HG02588 (cell line): Measurements from ENCODE around the gene SELENOW.
"Not testable (repeated sequence)": the region's sequence is repeated elsewhere in the genome, so short reads cannot be mapped to it uniquely, and the experiment has no call there.

Source experiments
- ATAC-seq: cut with Tn5 transposase; IDR thresholded peaks from one replicate; pipeline ENCODE4 v1.9.1; 2021; ENCODE audit warnings: mild to moderate bottlenecking, moderate library complexity; ENCODE audit not compliant: unreplicated experiment

Gene SELENOW

DNA sequence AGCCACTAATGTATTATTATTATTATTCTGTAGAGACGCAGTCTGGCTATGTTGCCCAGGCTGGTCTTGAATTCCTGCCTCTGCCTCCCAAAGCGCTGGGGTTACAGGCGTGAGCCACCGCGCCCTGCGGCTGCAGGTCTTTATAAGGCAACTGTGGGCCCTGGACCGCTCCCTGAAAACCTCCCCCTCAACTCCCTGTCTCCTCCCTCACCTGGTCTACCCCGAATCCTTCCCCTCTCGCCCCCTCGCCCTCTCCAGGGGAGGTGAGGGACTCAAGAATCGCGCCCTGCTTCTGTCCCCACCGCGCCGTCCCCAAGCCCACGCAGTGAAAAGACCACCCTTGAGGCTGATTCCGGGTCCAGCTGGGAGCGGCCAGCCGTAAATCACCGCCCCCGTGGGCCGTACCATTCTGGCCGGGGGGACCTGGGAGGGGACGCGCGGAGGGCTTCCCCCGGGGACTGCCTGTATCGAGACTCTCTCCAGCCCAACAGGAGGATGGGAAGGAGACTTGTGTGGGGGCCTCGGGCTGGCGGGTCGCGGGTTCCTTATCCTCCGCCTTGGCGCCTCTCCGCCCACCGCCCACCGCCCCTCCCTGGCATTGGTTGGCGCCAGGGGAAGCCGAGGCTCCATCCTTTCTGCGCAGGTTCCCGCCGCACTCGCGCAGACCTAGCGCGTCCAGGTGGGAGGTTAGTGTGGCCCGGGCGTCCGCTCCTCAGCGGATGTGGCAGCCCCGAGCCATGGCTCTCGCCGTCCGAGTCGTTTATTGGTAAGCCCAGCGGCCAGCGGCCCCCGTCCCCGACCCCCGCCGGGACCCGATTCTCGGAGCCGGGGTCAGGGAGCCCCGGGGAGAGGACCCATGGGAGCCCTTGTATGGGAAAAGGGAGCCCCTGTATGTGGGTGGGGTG, at the start of gene SELENOW:
Gene SELENOW (plus strand): TSS at position 655 of the 905 bp plus-strand sequence. CDS start 83 bp downstream, at position 738.
- peak; percentile 72 for ATAC-seq

DNA sequence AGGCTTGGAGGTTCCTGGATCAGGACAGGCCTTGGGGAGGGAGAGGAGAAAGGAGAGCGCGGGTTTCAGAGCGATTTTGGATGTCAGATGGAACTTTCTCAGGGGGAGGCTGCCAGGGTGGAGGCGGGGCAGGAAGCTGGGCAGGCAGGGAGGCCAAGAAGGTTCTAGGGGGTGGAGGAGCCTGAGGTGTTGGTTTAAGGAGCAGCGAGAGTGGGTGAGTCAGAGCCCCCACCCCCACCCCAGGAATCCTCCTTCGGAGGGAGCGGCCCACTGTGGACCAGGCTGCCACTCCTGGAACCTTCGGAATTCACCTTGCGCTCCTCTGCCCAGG, 49.1 kb upstream of the SELENOW start:
- ATAC-seq: no peak

- ATAC-seq: no peak
Measured at GRCh38 chr19:47729799-47730520, 48.5 kb upstream of the SELENOW start.

DNA sequence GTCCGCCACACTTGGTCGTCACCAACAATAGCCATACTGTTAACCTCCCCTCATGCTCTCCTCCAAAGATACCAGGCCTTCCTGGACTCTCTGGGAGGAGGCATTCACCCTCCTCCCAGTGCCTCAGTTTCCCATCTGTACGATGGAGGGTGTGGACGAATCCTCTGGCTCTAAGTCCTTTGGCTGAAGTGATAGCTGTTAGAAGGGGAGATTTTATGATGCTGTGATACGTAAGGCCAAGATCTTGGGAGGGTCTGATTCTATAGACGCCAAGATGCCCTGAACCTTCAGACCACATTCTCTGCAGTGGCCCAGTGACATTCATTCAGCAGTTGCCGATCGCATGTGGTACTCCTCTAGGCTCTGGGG, 48.0 kb upstream of the SELENOW start:
- no peak for ATAC-seq

DNA sequence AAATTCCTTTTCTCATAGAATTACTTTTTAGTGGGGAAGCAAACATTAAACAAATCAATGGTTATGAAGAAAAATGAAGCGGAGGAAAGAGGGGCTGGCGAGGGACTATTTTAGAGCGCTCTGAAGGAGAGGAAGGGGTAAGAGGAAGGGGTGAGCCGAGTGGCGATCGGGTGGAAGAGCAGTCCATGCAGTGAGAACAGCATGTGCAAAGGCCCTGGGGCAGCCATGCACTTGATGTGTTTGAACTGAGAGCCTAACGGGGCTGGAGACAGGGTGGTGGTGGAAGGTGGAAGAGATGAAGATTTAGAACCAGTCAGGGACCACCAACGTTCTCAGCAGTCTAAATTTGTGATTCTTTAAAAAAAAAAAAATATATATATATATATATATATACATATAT, 47.6 kb upstream of the SELENOW start:
- no peak for ATAC-seq

DNA sequence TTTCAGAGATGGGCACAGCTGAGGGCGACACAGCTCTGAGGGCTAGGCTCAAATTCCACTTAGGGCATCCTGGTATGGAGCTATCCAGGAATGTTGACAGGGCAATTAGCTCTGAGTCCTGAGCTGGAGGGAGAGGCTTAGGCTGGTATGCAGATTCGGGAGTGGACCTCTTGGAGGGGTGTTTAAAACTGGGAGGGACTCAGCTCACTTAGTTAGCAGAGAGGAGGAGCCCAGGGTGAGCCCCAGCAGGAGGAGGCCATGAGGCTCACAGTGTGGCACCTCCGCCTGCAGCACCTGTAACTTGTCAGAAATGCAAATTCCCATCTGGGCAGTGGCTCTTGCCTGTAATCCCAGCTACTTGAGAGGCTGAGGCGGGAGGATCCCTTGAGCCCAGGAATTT, 43.4 kb upstream of the SELENOW start:
- ATAC-seq: no peak

DNA sequence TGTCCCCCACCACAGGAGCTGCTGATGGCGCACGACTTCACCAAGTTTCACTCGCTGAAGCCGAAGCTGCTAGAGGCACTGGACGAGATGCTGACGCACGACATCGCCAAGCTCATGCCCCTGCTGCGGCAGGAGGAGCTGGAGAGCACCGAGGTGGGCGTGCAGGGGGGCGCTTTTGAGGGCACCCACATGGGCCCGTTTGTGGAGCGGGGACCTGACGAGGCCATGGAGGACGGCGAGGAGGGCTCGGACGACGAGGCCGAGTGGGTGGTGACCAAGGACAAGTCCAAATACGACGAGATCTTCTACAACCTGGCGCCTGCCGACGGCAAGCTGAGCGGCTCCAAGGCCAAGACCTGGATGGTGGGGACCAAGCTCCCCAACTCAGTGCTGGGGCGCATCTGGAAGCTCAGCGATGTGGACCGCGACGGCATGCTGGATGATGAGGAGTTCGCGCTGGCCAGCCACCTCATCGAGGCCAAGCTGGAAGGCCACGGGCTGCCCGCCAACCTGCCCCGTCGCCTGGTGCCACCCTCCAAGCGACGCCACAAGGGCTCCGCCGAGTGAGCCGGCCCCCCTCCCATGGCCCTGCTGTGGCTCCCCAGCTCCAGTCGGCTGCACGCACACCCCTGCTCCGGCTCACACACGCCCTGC, 37.5 kb upstream of the SELENOW start:
- ATAC-seq: no peak

DNA sequence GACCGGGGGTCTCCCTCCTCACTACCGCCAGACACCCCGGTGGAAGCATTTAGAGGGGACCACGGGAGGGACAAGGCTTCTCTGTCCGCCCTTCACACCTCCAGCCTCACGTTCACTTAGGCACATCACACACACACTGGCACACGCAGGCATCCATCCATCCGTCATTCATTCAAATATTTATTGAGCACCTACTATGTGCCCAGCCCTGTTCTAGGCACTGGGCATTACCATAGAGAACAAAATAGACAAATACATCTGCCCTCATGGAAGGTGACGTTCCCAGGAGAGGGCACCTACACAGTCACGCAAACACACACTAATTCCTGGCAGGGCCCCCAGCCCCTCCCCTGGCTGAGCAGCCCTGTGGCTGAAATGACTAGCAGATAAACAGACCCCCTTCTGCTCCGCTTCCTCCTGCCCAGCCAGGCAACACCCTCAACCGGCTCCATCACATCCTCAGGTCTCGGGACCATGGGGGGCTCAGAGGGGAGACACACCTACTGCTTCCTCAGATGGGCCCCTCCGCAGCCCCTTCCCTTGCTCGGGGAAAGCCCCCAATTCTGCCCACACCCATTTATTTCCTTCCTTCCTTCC, 36.9 kb upstream of the SELENOW start:
- no peak for ATAC-seq

DNA sequence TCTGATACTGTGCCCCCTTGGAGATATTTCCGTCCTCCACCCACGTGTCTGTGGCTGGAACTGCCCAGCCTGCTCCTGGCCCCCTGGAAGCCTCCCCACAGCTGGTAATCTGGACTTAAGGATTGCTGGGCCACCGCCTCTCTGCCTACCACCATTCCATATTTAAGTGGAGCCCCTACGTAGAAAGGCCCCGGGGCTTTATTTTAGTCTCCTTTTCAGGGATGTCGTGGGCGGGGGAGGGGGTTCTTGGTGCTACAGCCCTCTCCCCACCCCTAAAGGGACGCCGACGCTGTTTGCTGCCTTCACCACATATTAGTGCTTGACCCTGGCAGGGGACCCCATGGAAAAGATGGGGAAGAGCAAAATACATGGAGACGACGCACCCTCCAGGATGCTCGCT, 35.9 kb upstream of the SELENOW start:
- no peak for ATAC-seq

GRCh38 chr19:47745010-47745901, 33.2 kb upstream of the SELENOW start, which contains the start of gene NOP53:
Gene NOP53, plus strand, starts transcription at chr19:47745546. Its CDS starts 14 bp downstream, at chr19:47745560.
- peak; percentile 68 for ATAC-seq

- not testable (repeated sequence) for ATAC-seq
Measured at GRCh38 chr19:47746129-47746528, 32.4 kb upstream of the SELENOW start.

GRCh38 chr19:47749326-47749725, 29.2 kb upstream of the SELENOW start:
- no peak for ATAC-seq

DNA sequence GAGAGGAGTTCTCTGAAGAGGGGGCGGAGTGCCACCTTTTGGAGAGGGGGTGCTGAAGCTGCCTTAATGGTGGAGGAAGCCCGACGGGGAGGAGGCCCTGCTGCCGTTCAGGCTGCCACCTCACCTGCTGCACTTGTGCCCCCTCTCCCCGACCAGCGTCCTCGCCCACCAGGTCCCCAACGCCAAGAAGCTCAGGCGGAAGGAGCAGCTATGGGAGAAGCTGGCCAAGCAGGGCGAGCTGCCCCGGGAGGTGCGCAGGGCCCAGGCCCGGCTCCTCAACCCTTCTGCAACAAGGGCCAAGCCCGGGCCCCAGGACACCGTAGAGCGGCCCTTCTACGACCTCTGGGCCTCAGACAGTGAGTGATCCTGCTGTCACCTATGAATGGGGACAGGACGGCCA, 27.8 kb upstream of the SELENOW start:
- ATAC-seq: no peak

DNA sequence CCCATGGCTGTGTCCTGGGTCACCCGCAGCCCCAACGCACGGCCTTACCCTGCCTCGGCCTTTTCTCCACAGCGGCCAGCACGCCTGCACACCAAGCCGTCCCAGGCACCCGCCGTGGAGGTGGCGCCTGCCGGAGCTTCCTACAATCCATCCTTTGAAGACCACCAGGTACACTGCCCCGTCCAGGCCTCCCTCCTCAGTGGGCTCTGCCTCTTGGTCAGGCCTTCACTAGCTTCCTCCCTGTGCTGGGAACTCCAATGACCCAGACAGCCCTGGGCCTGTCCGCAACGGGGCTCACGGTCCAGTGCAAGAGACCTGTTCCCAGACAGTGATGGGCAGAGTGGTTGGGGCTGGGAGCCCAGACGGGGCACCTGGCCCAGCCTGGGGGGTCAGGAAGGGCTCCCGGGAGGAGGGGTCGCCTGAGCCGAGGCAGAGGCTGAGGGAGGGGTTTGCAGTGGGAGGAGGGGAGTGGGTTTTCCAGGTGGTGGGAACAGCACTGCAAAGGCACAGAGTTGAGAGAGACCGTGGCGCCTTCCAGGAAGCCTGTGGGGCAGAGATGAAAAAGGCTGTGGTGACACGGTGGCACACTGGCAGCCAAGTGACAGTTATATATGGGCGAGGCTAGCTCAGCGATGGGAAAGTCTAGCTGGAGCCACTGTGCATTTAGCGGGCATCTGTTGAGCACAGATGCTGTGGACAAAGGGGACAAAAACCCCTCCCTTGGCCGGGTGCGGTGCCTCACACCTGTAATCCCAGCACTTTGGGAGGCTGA, 25.9 kb upstream of the SELENOW start:
- ATAC-seq: no peak

DNA sequence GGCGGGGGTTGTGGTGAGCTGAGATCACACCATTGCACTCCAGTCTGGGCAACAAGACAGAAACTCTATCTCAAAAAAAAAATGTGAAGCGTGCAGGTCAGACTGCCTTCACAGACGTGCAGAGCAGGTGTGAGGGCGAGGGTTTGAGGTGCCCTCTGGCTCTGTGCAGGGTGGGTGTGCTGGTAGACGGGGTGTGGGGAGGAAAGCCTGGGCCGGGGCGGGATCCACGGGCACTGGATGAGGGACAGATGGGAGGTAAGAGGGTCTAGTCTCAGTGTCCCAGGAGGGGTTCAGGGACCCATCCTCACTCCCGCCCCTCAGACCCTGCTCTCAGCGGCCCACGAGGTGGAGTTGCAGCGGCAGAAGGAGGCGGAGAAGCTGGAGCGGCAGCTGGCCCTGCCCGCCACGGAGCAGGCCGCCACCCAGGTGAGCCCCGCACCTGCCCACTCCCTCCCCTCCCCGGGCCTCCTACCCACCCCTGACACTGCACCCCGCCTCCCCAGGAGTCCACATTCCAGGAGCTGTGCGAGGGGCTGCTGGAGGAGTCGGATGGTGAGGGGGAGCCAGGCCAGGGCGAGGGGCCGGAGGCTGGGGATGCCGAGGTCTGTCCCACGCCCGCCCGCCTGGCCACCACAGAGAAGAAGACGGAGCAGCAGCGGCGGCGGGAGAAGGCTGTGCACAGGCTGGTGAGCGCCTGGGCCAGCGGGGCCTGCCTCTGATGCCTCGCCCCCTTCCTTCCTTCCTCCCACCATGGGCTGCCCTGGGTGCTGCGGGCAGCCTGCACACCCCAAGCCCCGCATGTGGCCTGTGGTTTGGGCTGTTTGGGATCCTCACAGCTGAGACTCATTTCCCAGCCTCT, 24.1 kb upstream of the SELENOW start:
- no peak for ATAC-seq

- ATAC-seq: no peak
Measured at GRCh38 chr19:47755065-47755761, 23.3 kb upstream of the SELENOW start.

DNA sequence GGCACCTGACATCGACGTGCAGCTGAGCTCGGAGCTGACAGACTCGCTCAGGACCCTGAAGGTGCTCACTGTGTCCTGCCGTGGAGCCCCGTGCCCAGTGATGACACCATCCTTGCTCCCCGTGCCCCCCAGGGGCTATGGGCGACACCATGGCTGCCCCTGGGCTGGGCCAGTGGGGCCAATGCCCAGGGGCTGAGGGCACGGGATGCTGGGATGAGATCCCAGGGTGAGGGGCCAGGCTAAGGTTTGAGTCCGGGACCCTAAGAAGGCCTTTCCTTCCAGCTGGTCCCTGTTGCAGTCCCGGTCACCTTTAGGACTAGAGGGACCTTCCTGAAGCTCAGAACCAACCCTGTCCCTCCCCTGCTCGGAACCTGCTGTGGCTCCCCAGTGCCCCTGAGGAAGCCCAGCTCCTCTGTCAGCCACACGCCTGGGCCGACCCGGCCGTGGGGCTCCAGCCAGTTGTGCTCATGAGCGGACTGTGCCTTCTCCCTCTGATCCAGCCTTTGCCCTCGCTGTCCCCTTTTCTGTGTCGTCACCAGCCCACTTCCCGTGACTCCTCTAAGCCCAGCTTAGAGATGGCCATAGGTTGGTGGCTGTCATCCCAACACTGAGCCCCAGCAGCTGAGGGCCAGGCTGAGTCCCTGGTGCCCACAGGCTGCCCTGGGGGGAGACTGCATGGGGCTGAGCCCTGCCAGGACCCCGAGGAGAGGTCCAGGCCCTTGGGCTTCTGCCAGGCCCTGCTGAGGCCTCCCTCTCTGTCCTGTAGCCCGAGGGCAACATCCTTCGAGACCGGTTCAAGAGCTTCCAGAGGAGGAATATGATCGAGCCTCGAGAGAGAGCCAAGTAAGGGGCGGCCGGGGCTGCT, 22.5 kb upstream of the SELENOW start:
- no peak for ATAC-seq
